Muscle of back (tissue), 11 donors: ENCODE results near the gene AGFG2. TPM values are rescaled to one million over a fixed set of nuclear protein-coding genes. Genes with fewer than 3 reads are reported as not detected.
A peak's percentile ranks its signal among the peaks of the same experiment; 100 is the strongest.
"Not testable (repeated sequence)": the region's sequence is repeated elsewhere in the genome, so short reads cannot be mapped to it uniquely, and the experiment has no call there.

Experiments
- DNase-seq, 3 donors: peaks; one replicate each; pipeline versions ENCODE4 v3.0.0 to v3.0.0-alpha.2; 2013
- polyA plus RNA-seq, 10 donors: library from polyadenylated mRNA; unstranded; fragments of 120-200 nt; gene quantifications; one replicate each; pipeline ENCODE4 v1.2.1, GENCODE V29; 2013; ENCODE audit not compliant: insufficient read length in 10 of 10

AGFG2 gene
- polyA plus RNA-seq, 10 donors: 8.6 to 12.5 (median 9.8) TPM

- no peak for DNase-seq
These were observed 19.4 kb upstream of the AGFG2 start for GRCh38 chr7:100519580-100519979.

- DNase-seq: no peak
These were observed 18.9 kb upstream of the AGFG2 start for GRCh38 chr7:100520138-100520537.

- DNase-seq: no peak
These were observed 17.9 kb upstream of the AGFG2 start for GRCh38 chr7:100521076-100521475.

GRCh38 chr7:100521909-100522593, 17.0 kb upstream of the AGFG2 start:
- DNase-seq: not testable (repeated sequence)

GRCh38 chr7:100523192-100523591, 15.8 kb upstream of the AGFG2 start:
- DNase-seq: not testable (repeated sequence)

GRCh38 chr7:100528108-100528866, 10.7 kb upstream of the AGFG2 start:
- not testable (repeated sequence) for DNase-seq

GRCh38 chr7:100532165-100533022, 6.6 kb upstream of the AGFG2 start:
- DNase-seq: no peak

GRCh38 chr7:100535982-100536381, 3.0 kb upstream of the AGFG2 start:
- not testable (repeated sequence) for DNase-seq

GRCh38 chr7:100536695-100537094, 2.3 kb upstream of the AGFG2 start:
- DNase-seq: not testable (repeated sequence)

GRCh38 chr7:100538348-100538653, 702 bp upstream of the AGFG2 start:
- DNase-seq: no peak

- no peak for DNase-seq
These were observed 518 bp downstream of the AGFG2 start for GRCh38 chr7:100539436-100540006.

GRCh38 chr7:100540073-100540723, 1.2 kb downstream of the AGFG2 start:
- no peak for DNase-seq

GRCh38 chr7:100541309-100541708, 2.3 kb downstream of the AGFG2 start:
- DNase-seq: not testable (repeated sequence)

- no peak for DNase-seq
These were observed 4.6 kb downstream of the AGFG2 start for GRCh38 chr7:100543586-100543985.

- DNase-seq: no peak
These were observed 5.4 kb downstream of the AGFG2 start for GRCh38 chr7:100544386-100544785.

- DNase-seq: no peak
These were observed 6.0 kb downstream of the AGFG2 start for GRCh38 chr7:100544967-100545359.

- DNase-seq: peak in 2 of 3 donors; percentile 64 to 82
These were observed 6.5 kb downstream of the AGFG2 start for GRCh38 chr7:100545360-100546128.

- DNase-seq: no peak
These were observed 7.3 kb downstream of the AGFG2 start for GRCh38 chr7:100546129-100546925.

GRCh38 chr7:100546926-100547800, 8.2 kb downstream of the AGFG2 start:
- DNase-seq: no peak
